Calu3 (cell line): ENCODE measurements around the gene FAM131B. TPM values are rescaled to one million over a fixed set of nuclear protein-coding genes. Genes with fewer than 3 reads are reported as not detected.

Source experiments
- BruUV-seq: library from RNA; stranded (reverse); fragments of 400-500 nt; replicated peaks from 2 replicates; lab custom pipeline; 2021; lab: Mats Ljungman, UMichigan
- CTCF ChIA-PET: fragments of 300-600 bp; sonication (Branson Sonifier 250); formaldehyde crosslinking; loops from one replicate; lab custom pipeline; 2022; ENCODE audit warnings: antibody characterized with exemption; lab: Charles Lee
- DNase-seq: peaks from one replicate; pipeline ENCODE4 v3.0.0; 2022
- H3K27ac Mint-ChIP-seq: one replicate; pipeline ENCODE4 v1.8.0; 2022; ENCODE audit warnings: mixed read lengths; ENCODE audit not compliant: unreplicated experiment
- H3K27me3 Mint-ChIP-seq: one replicate; pipeline ENCODE4 v1.8.0; 2022; ENCODE audit warnings: mixed read lengths; ENCODE audit not compliant: unreplicated experiment
- H3K36me3 Mint-ChIP-seq: one replicate; pipeline ENCODE4 v1.8.0; 2022; ENCODE audit warnings: mild to moderate bottlenecking, moderate library complexity, mixed read lengths; ENCODE audit not compliant: insufficient read depth, unreplicated experiment
- H3K4me1 Mint-ChIP-seq: one replicate; pipeline ENCODE4 v1.8.0; 2022; ENCODE audit warnings: mild to moderate bottlenecking, low read depth, mixed read lengths; ENCODE audit not compliant: unreplicated experiment
- H3K4me3 Mint-ChIP-seq: one replicate; pipeline ENCODE4 v1.8.0; 2022; ENCODE audit warnings: mild to moderate bottlenecking, low read depth, moderate library complexity, mixed read lengths; ENCODE audit not compliant: unreplicated experiment
- H3K9me3 Mint-ChIP-seq: one replicate; pipeline ENCODE4 v1.8.0; 2022; ENCODE audit warnings: low read depth, mixed read lengths; ENCODE audit not compliant: unreplicated experiment
- intact Hi-C: fragments of 100-400 bp; cut with micrococcal nuclease; formaldehyde crosslinking; loops from one replicate; pipeline ENCODE4 v1.10.0; 2022; ENCODE audit not compliant: unreplicated experiment
- total RNA-seq: library from RNA; stranded (reverse); gene quantifications from 2 replicates; pipeline ENCODE4 v1.2.3, GENCODE V29; 2022
- TF ChIP-seq, protein P1 (sequence below): fragments of 200-600 bp; IDR thresholded peaks from one replicate; pipeline ENCODE4 v1.8.0; 2022; ENCODE audit warnings: antibody characterized with exemption; ENCODE audit not compliant: unreplicated experiment

Gene FAM131B
- total RNA-seq, 1 experiment from 2014 or later = 0.19 TPM

DNA sequence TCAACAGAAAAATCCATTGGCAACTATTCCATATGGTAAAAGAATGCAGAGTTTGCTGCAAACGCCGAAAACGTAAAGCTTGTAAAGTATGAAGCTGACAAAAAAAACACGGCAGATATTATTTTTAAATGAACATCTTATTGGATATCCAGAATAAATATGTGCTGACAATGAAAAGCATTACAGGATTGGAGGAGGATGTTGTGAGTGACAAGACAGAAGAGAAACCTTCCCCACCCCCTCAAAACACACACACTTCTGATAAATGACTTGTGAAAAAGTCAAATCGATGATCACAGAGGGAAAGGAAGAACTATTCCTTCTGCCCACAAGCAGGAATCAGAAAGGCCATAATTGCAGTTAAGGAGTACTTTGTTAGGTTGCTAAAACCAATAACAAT, 14.6 kb downstream of the FAM131B start:
- CTCF ChIA-PET = interaction anchor here (1.3 kb wide), 1 partner anchor 14 kb away, joined by 4 read pairs; no protein-coding TSS in a partner anchor
- intact Hi-C loops = no loop called here
- DNase-seq = no peak
- Mint-ChIP-seq H3K36me3 (peaks cover 9% of the 10 kb centered on the region), H3K4me3 (no peak overlapping the region), H3K9me3 (no peaks in the 10 kb centered on the region), H3K27me3 (peaks cover 66% of the 10 kb centered on the region), H3K4me1 (peaks cover 10% of the 10 kb centered on the region), H3K27ac (no peak overlapping the region)
- TF ChIP-seq, protein P1, sequence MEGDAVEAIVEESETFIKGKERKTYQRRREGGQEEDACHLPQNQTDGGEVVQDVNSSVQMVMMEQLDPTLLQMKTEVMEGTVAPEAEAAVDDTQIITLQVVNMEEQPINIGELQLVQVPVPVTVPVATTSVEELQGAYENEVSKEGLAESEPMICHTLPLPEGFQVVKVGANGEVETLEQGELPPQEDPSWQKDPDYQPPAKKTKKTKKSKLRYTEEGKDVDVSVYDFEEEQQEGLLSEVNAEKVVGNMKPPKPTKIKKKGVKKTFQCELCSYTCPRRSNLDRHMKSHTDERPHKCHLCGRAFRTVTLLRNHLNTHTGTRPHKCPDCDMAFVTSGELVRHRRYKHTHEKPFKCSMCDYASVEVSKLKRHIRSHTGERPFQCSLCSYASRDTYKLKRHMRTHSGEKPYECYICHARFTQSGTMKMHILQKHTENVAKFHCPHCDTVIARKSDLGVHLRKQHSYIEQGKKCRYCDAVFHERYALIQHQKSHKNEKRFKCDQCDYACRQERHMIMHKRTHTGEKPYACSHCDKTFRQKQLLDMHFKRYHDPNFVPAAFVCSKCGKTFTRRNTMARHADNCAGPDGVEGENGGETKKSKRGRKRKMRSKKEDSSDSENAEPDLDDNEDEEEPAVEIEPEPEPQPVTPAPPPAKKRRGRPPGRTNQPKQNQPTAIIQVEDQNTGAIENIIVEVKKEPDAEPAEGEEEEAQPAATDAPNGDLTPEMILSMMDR = no peak
- BruUV-seq = no TSS peak

DNA sequence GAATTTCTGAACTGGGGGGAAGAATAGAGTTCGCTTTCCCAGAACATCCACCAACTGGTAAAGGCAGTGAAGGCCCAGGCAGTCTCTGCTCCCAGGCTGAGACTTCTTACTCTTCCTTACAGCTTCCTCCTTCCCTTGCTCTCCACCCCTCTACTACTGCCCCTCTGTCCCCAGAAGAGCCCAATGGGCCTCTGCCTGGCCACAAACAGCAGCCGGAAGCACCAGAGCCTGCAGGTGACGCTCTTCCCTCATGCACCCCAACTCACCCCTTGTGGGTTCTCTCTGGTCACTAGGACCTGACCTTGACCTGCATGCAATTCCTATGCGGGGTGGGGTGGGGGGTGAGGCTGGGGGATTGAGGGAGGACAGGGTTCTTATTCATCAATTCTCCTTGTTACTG, 16.5 kb downstream of the FAM131B start:
- CTCF ChIA-PET = interaction anchor here (0.8 to 1.4 kb wide), 5 partner anchors 9 to 34 kb away, joined by 3 to 6 read pairs (median 4); no protein-coding TSS in a partner anchor
- DNase-seq = no peak
- Mint-ChIP-seq H3K4me3 (no peak overlapping the region), H3K9me3 (no peaks in the 10 kb centered on the region), H3K4me1 (peaks cover 10% of the 10 kb centered on the region), H3K27me3 (peaks cover 52% of the 10 kb centered on the region), H3K27ac (no peak overlapping the region), H3K36me3 (peaks cover 9% of the 10 kb centered on the region)
- intact Hi-C loops = no loop called here
- TF ChIP-seq, protein P1 = no peak
- no TSS peak for BruUV-seq

DNA sequence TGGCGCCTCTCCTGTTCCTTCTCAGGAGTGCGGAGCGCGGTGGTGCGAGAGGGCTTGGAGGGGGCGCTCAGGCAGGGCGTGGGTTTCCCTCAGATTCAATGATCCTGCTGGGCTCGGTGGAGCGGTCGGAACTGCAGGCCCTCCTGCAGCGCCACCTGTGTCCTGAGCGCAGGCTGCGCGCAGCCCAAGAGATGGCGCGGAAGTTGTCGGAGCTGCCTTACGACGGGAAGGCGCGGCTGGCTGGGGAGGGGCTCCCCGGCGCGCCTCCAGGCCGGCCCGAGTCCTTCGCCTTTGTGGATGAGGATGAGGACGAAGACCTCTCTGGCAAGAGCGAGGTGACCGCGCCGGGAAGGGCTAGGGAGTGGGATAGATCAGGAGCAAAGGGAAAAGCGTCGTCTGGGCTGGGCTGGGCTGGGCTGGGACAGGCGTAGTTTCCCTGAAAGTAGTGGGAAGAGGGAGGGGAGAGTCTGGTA, 17.0 kb downstream of the FAM131B start:
- H3K36me3 Mint-ChIP-seq = peaks cover 9% of the 10 kb centered on the region
- intact Hi-C loops = no loop called here
- H3K27me3 Mint-ChIP-seq = peaks cover 52% of the 10 kb centered on the region
- H3K4me3 Mint-ChIP-seq = peak overlapping the region; percentile 81
- H3K9me3 Mint-ChIP-seq = no peaks in the 10 kb centered on the region
- CTCF ChIA-PET = interaction anchor here (0.8 to 1.4 kb wide), 5 partner anchors 9 to 35 kb away, joined by 3 to 6 read pairs (median 4); no protein-coding TSS in a partner anchor
- peak; percentile 76 for DNase-seq
- no TSS peak for BruUV-seq
- peak overlapping the region; percentile 24 for H3K27ac Mint-ChIP-seq
- H3K4me1 Mint-ChIP-seq = peaks cover 10% of the 10 kb centered on the region
- TF ChIP-seq, protein P1 = peak; percentile 65

DNA sequence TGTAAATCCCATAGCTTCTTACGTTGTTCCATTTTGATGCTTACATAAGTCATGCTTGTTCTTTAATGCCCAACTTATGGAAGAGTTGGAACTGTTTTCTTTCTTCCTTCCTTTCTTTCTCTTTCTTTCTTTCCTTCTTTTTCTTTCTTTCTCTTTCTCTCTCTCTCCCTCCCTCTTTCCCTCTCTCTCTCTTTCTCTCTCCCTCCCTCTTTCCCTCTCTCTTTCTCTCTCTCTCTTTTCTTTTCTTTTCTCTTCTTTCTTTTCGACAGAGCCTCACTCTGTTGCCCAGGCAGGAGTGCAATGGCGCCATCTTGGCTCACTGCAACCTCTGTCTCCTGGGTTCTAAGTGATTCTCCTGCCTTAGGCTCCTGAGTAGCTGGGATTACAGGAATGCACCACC, 18.9 kb downstream of the FAM131B start:
- DNase-seq = no peak
- no peaks in the 10 kb centered on the region for H3K9me3 Mint-ChIP-seq
- intact Hi-C loops = no loop called here
- H3K27ac Mint-ChIP-seq = no peak overlapping the region
- peaks cover 10% of the 10 kb centered on the region for H3K4me1 Mint-ChIP-seq
- peaks cover 9% of the 10 kb centered on the region for H3K36me3 Mint-ChIP-seq
- TF ChIP-seq, protein P1 = no peak
- CTCF ChIA-PET = no interaction called here
- H3K4me3 Mint-ChIP-seq = no peak overlapping the region
- H3K27me3 Mint-ChIP-seq = peaks cover 35% of the 10 kb centered on the region
- BruUV-seq = no TSS peak
